ENCODE data around the gene SPTBN2.

Gene SPTBN2

GRCh38 chr11:66743271-66743968, 14.4 kb upstream of the SPTBN2 start:
- no peak for DNase-seq
- H3K36me3 ChIP-seq (replicated peaks) = no peaks in the 10 kb centered on the region
- no peak for TF ChIP-seq CTCF (IDR thresholded peaks at IDR 0.05; ENCODE audit: low read depth, low read length, missing control alignments)
- no peak overlapping the region for H3K4me3 ChIP-seq (ENCODE audit: low read depth, low read length)
- in situ Hi-C loops (cut with HindIII; ENCODE audit: low pct_ligation_motif_present, low sequenced_read_pairs) = no loop called here
- H3K27ac ChIP-seq = no peak overlapping the region
- H3K27me3 ChIP-seq (replicated peaks) = no peaks in the 10 kb centered on the region

GRCh38 chr11:66741153-66741552, 12.1 kb upstream of the SPTBN2 start:
- no peak for TF ChIP-seq CTCF (IDR thresholded peaks at IDR 0.05; ENCODE audit: low read depth, low read length, missing control alignments)
- no peak overlapping the region for H3K27ac ChIP-seq
- H3K4me3 ChIP-seq (ENCODE audit: low read depth, low read length) = no peak overlapping the region
- peaks cover 2% of the 10 kb centered on the region for H3K27me3 ChIP-seq (replicated peaks)
- no peaks in the 10 kb centered on the region for H3K36me3 ChIP-seq (replicated peaks)
- no peak for DNase-seq
- in situ Hi-C loops (cut with HindIII; ENCODE audit: low pct_ligation_motif_present, low sequenced_read_pairs) = no loop called here

GRCh38 chr11:66739983-66740382, 11.0 kb upstream of the SPTBN2 start:
- DNase-seq = peak; percentile 14
- in situ Hi-C loops (cut with HindIII; ENCODE audit: low pct_ligation_motif_present, low sequenced_read_pairs) = no loop called here
- H3K36me3 ChIP-seq (replicated peaks) = no peaks in the 10 kb centered on the region
- H3K27ac ChIP-seq = no peak overlapping the region
- H3K4me3 ChIP-seq (ENCODE audit: low read depth, low read length) = no peak overlapping the region
- TF ChIP-seq CTCF (IDR thresholded peaks at IDR 0.05; ENCODE audit: low read depth, low read length, missing control alignments) = no peak
- peaks cover 4% of the 10 kb centered on the region for H3K27me3 ChIP-seq (replicated peaks)

- no peak for TF ChIP-seq CTCF (IDR thresholded peaks at IDR 0.05; ENCODE audit: low read depth, low read length, missing control alignments)
- Histone ChIP-seq H3K36me3 (replicated peaks) (no peaks in the 10 kb centered on the region), H3K27me3 (replicated peaks) (peaks cover 14% of the 10 kb centered on the region), H3K27ac (no peak overlapping the region), H3K4me3 (ENCODE audit: low read depth, low read length) (no peak overlapping the region)
- no peak for DNase-seq
- in situ Hi-C loops (cut with HindIII; ENCODE audit: low pct_ligation_motif_present, low sequenced_read_pairs) = no loop called here
Observed at GRCh38 chr11:66734215-66734614, 5.2 kb upstream of the SPTBN2 start.

- no peak overlapping the region for H3K27ac ChIP-seq
- DNase-seq = no peak
- peaks cover 20% of the 10 kb centered on the region for H3K27me3 ChIP-seq (replicated peaks)
- H3K4me3 ChIP-seq (ENCODE audit: low read depth, low read length) = no peak overlapping the region
- in situ Hi-C loops (cut with HindIII; ENCODE audit: low pct_ligation_motif_present, low sequenced_read_pairs) = no loop called here
- no peaks in the 10 kb centered on the region for H3K36me3 ChIP-seq (replicated peaks)
- TF ChIP-seq CTCF (IDR thresholded peaks at IDR 0.05; ENCODE audit: low read depth, low read length, missing control alignments) = no peak
Observed at GRCh38 chr11:66729447-66729846, 431 bp upstream of the SPTBN2 start.
